GM23338 (cell line): ENCODE results near the gene TMC1. TPM values are rescaled to one million over a fixed set of nuclear protein-coding genes. Genes with fewer than 3 reads are reported as not detected.
"Not testable (repeated sequence)": the region's sequence is repeated elsewhere in the genome, so short reads cannot be mapped to it uniquely, and the experiment has no call there.

Experiments used
- ATAC-seq: fragments of 200-7000 bp; cut with Tn5 transposase; 3 replicates; pipeline ENCODE4 v1.9.1; 2020
- DNase-seq: peaks from one replicate; pipeline ENCODE4 v3.0.0-alpha.2; 2015; ENCODE audit warnings: low spot score
- H2AFZ ChIP-seq: fragments of 200-600 bp; sonication (generic); 2 replicates; pipeline ENCODE4 v1.8.0; 2016; ENCODE audit warnings: antibody characterized with exemption, mild to moderate bottlenecking, moderate library complexity
- H3F3A ChIP-seq: fragments of 200-600 bp; sonication (generic); replicated peaks from 2 replicates; pipeline ENCODE4 v1.8.0; 2017; ENCODE audit warnings: antibody characterized with exemption, mixed run types, low read depth
- H3K27ac ChIP-seq: fragments of 200-600 bp; sonication (generic); 2 replicates; pipeline ENCODE4 v1.6.1; 2016; ENCODE audit warnings: low read depth
- H3K27me3 ChIP-seq: fragments of 200-600 bp; sonication (generic); 2 replicates; pipeline ENCODE4 v1.8.0; 2016; ENCODE audit warnings: mild to moderate bottlenecking, mixed run types, moderate library complexity; ENCODE audit not compliant: insufficient read depth
- H3K36me3 ChIP-seq: fragments of 200-600 bp; sonication (generic); 2 replicates; pipeline ENCODE4 v1.8.0; 2016; ENCODE audit warnings: mild to moderate bottlenecking; ENCODE audit not compliant: insufficient read depth
- H3K4me1 ChIP-seq: fragments of 200-600 bp; sonication (generic); 2 replicates; pipeline ENCODE4 v1.8.0; 2016; ENCODE audit warnings: mild to moderate bottlenecking, moderate library complexity; ENCODE audit not compliant: insufficient read depth
- H3K4me2 ChIP-seq: fragments of 200-600 bp; sonication (generic); 2 replicates; pipeline ENCODE4 v1.7.1; 2017; ENCODE audit warnings: mixed run types
- H3K4me3 ChIP-seq: fragments of 200-600 bp; sonication (generic); 2 replicates; pipeline ENCODE4 v1.6.1; 2016; ENCODE audit warnings: mixed run types
- H3K79me2 ChIP-seq: fragments of 200-600 bp; sonication (generic); replicated peaks from 2 replicates; pipeline ENCODE4 v1.8.0; 2017; ENCODE audit warnings: mild to moderate bottlenecking; ENCODE audit not compliant: insufficient read depth
- H3K9me2 ChIP-seq: fragments of 200-600 bp; sonication (generic); 2 replicates; pipeline ENCODE4 v1.8.0; 2017; ENCODE audit not compliant: insufficient read depth
- H4K20me1 ChIP-seq: fragments of 200-600 bp; sonication (generic); replicated peaks from 2 replicates; pipeline ENCODE4 v1.8.0; 2017; ENCODE audit warnings: mild to moderate bottlenecking; ENCODE audit not compliant: insufficient read depth
- H3K27ac Mint-ChIP-seq: 2 replicates; pipeline ENCODE4 v1.8.0; 2020; ENCODE audit warnings: inconsistent platforms, mild to moderate bottlenecking, moderate library complexity, mixed read lengths
- H3K27me3 Mint-ChIP-seq: 3 replicates; pipeline ENCODE4 v1.8.0; 2022; ENCODE audit warnings: low read depth, mild to moderate bottlenecking, moderate library complexity, mixed read lengths, inconsistent platforms; ENCODE audit not compliant: insufficient read depth, poor library complexity
- H3K36me3 Mint-ChIP-seq: 3 replicates; pipeline ENCODE4 v1.8.0; 2021; ENCODE audit warnings: low read depth, mild to moderate bottlenecking, inconsistent platforms, moderate library complexity, mixed read lengths
- H3K4me1 Mint-ChIP-seq: 3 replicates; pipeline ENCODE4 v1.8.0; 2020; ENCODE audit warnings: mild to moderate bottlenecking, inconsistent platforms, mixed read lengths
- H3K4me3 Mint-ChIP-seq: 3 replicates; pipeline ENCODE4 v1.8.0; 2021; ENCODE audit warnings: moderate library complexity, mild to moderate bottlenecking, inconsistent platforms, mixed read lengths
- H3K9me3 Mint-ChIP-seq: 3 replicates; pipeline ENCODE4 v1.8.0; 2020; ENCODE audit warnings: moderate library complexity, mild to moderate bottlenecking, inconsistent platforms, mixed read lengths
- CREB1 ChIP-seq: fragments of 250-450 bp; sonication (Bioruptor Pico); IDR thresholded peaks from 2 replicates; pipeline ENCODE4 v1.5.0; 2020; ENCODE audit warnings: low read depth, mild to moderate bottlenecking, moderate library complexity
- EZH2phosphoT487 ChIP-seq: fragments of 200-600 bp; sonication (generic); IDR thresholded peaks from one replicate; pipeline ENCODE4 v1.8.1; 2018; ENCODE audit warnings: antibody characterized with exemption; ENCODE audit not compliant: unreplicated experiment
- NANOG ChIP-seq: IDR thresholded peaks from 2 replicates; pipeline ENCODE4 v1.6.1; 2016; ENCODE audit warnings: antibody characterized with exemption, borderline replicate concordance
- POLR2AphosphoS5 ChIP-seq: IDR thresholded peaks from 2 replicates; pipeline ENCODE4 v1.6.1; 2016; ENCODE audit warnings: antibody characterized with exemption, low read depth
- STAT1 ChIP-seq: IDR thresholded peaks from one replicate; pipeline ENCODE4 v1.6.1; 2016; ENCODE audit warnings: antibody characterized with exemption; ENCODE audit not compliant: unreplicated experiment
- ZNF114 ChIP-seq: fragments of 250-450 bp; sonication (Bioruptor Pico); IDR thresholded peaks from 2 replicates; pipeline ENCODE4 v1.5.0; 2020; ENCODE audit warnings: mild to moderate bottlenecking, moderate library complexity
- ZNF331 ChIP-seq: fragments of 250-450 bp; sonication (Bioruptor Pico); IDR thresholded peaks from 2 replicates; pipeline ENCODE4 v1.5.0; 2020; ENCODE audit warnings: low read depth, mild to moderate bottlenecking, moderate library complexity
- ZNF462 ChIP-seq: fragments of 250-450 bp; sonication (Bioruptor Pico); IDR thresholded peaks from 2 replicates; pipeline ENCODE4 v1.5.0; 2020; ENCODE audit warnings: mild to moderate bottlenecking, moderate library complexity
- polyA plus RNA-seq: library from polyadenylated mRNA; unstranded; fragments of >200 nt; fragmentation: Nextera tagmentation; extraction: Ambion mirVana; gene quantifications from 2 replicates; pipeline ENCODE4 v1.2.1, GENCODE V29; 2016
- total RNA-seq: library from RNA; depleted of rRNA; stranded (reverse); fragments of >200 nt; shearing (Covaris generic); gene quantifications from 2 replicates; pipeline ENCODE4 v1.2.3, GENCODE V29; 2014

The TMC1 gene
- total and polyA plus RNA-seq, 2 experiments from 2014 or later: 0.61 to 1.2 TPM

- not testable (repeated sequence) for H3K36me3 Mint-ChIP-seq, H3K4me3 Mint-ChIP-seq, H3K36me3 ChIP-seq, H4K20me1 ChIP-seq, H3K27ac ChIP-seq, H3K9me2 ChIP-seq, H3K4me1 ChIP-seq, H3K4me3 ChIP-seq, H3K4me2 ChIP-seq, H3K27me3 ChIP-seq, H3K79me2 ChIP-seq, H3K4me1 Mint-ChIP-seq, DNase-seq, H3K27me3 Mint-ChIP-seq, ATAC-seq, H2AFZ ChIP-seq, H3F3A ChIP-seq, H3K27ac Mint-ChIP-seq
- H3K9me3 Mint-ChIP-seq: peaks cover 12% of the 10 kb centered on the region
These were observed 21.1 kb downstream of the TMC1 start for GRCh38 chr9:72542537-72542833.

- H3K27me3 ChIP-seq: no peaks in the 10 kb centered on the region
- H4K20me1 ChIP-seq: no peaks in the 10 kb centered on the region
- TF ChIP-seq CREB1 (no peak), POLR2AphosphoS5 (no peak), ZNF114 (CRISPR knock-in tag) (no peak), NANOG (no peak), EZH2phosphoT487 (no peak), ZNF331 (CRISPR knock-in tag) (no peak), STAT1 (no peak)
- no peaks in the 10 kb centered on the region for H3K79me2 ChIP-seq
- DNase-seq (no peak), ATAC-seq (no peak)
- no peak overlapping the region for H3K4me2 ChIP-seq
- H2AFZ ChIP-seq: no peak overlapping the region
- Mint-ChIP-seq H3K36me3 (peaks cover 2% of the 10 kb centered on the region; the same call in 2 of the 3 replicates), H3K9me3 (peaks cover 8% of the 10 kb centered on the region), H3K4me1 (peaks cover 4% of the 10 kb centered on the region; the same call in 2 of the 3 replicates), H3K27ac (no peak overlapping the region), H3K4me3 (no peak overlapping the region), H3K27me3 (peaks cover 4% of the 10 kb centered on the region)
- no peak overlapping the region for H3K4me3 ChIP-seq
- H3K4me1 ChIP-seq: no peaks in the 10 kb centered on the region
- no peaks in the 10 kb centered on the region for H3K36me3 ChIP-seq
- H3K9me2 ChIP-seq: peaks cover 4% of the 10 kb centered on the region; the same call in 1 of the 2 replicates
- H3K27ac ChIP-seq: no peak overlapping the region
- no peaks in the 10 kb centered on the region for H3F3A ChIP-seq
These were observed 21.5 kb downstream of the TMC1 start for GRCh38 chr9:72542917-72543316.

- ATAC-seq: no peak
- no peaks in the 10 kb centered on the region for H3K36me3 ChIP-seq
- no peaks in the 10 kb centered on the region for H3K9me2 ChIP-seq
- no peak overlapping the region for H3K27ac ChIP-seq
- no peaks in the 10 kb centered on the region for H3K79me2 ChIP-seq
- H3K4me3 ChIP-seq: no peak overlapping the region
- H3K27ac Mint-ChIP-seq: no peak overlapping the region
- no peak for DNase-seq
- H3K4me1 ChIP-seq: no peaks in the 10 kb centered on the region
- no peaks in the 10 kb centered on the region for H3K36me3 Mint-ChIP-seq
- no peaks in the 10 kb centered on the region for H3F3A ChIP-seq
- TF ChIP-seq CREB1 (no peak), ZNF462 (CRISPR knock-in tag) (no peak), ZNF331 (CRISPR knock-in tag) (no peak)
- no peaks in the 10 kb centered on the region for H3K27me3 ChIP-seq
- H4K20me1 ChIP-seq: no peaks in the 10 kb centered on the region
- H3K4me2 ChIP-seq: no peak overlapping the region
- H3K4me3 Mint-ChIP-seq: no peak overlapping the region
- H3K9me3 Mint-ChIP-seq: no peaks in the 10 kb centered on the region
- no peaks in the 10 kb centered on the region for H3K27me3 Mint-ChIP-seq
- peaks cover 3% of the 10 kb centered on the region; the same call in 1 of the 3 replicates for H3K4me1 Mint-ChIP-seq
- H2AFZ ChIP-seq: 0 out of 2 replicates have a peak overlapping the region, but pooled peaks have one; percentile 16
These were observed 29.9 kb downstream of the TMC1 start for GRCh38 chr9:72551306-72551705.
